Loucy (cell line): ENCODE data around the gene PTPRT.

ENCODE experiments used
- H2AFZ ChIP-seq: fragments of 200-600 bp; sonication (generic); 2 replicates; pipeline ENCODE4 v1.6.0; 2016; ENCODE audit warnings: antibody characterized with exemption, mild to moderate bottlenecking, low read length, moderate library complexity
- H3F3A ChIP-seq: fragments of 200-600 bp; 2 replicates; pipeline ENCODE4 v1.6.0; 2016; ENCODE audit warnings: antibody characterized with exemption, low read depth, mild to moderate bottlenecking
- H3K27me3 ChIP-seq: fragments of 200-600 bp; sonication (generic); 2 replicates; pipeline ENCODE4 v1.6.1; 2014; ENCODE audit warnings: low read length, mild to moderate bottlenecking; ENCODE audit not compliant: insufficient read depth, poor library complexity, severe bottlenecking
- H3K36me3 ChIP-seq: fragments of 200-600 bp; sonication (generic); 2 replicates; pipeline ENCODE4 v1.6.1; 2016; ENCODE audit warnings: low read length; ENCODE audit not compliant: insufficient read depth
- H3K4me1 ChIP-seq: fragments of 200-600 bp; sonication (generic); 2 replicates; pipeline ENCODE4 v1.5.1; 2014; ENCODE audit warnings: low read length, mild to moderate bottlenecking; ENCODE audit not compliant: insufficient read depth, poor library complexity, severe bottlenecking
- H3K4me2 ChIP-seq: fragments of 200-600 bp; sonication (generic); 2 replicates; pipeline ENCODE4 v1.6.0; 2014; ENCODE audit warnings: antibody characterized with exemption, low read length, low read depth, mild to moderate bottlenecking; ENCODE audit not compliant: poor library complexity, severe bottlenecking
- H3K4me3 ChIP-seq: fragments of 200-600 bp; sonication (generic); 2 replicates; pipeline ENCODE4 v1.5.1; 2014; ENCODE audit warnings: low read length, mild to moderate bottlenecking, mixed read lengths; ENCODE audit not compliant: poor library complexity, severe bottlenecking
- H3K79me2 ChIP-seq: fragments of 200-600 bp; sonication (generic); 2 replicates; pipeline ENCODE4 v1.6.1; 2014; ENCODE audit warnings: low read length; ENCODE audit not compliant: insufficient read depth
- H3K9ac ChIP-seq: fragments of 200-600 bp; sonication (generic); 2 replicates; pipeline ENCODE4 v1.6.0; 2014; ENCODE audit warnings: mild to moderate bottlenecking, low read depth, low read length, moderate library complexity; ENCODE audit not compliant: poor library complexity, severe bottlenecking
- H3K9me2 ChIP-seq: fragments of 200-600 bp; sonication (generic); replicated peaks from 2 replicates; pipeline ENCODE4 v1.6.1; 2016; ENCODE audit warnings: low read depth, low read length, mixed read lengths
- H3K9me3 ChIP-seq: fragments of 200-600 bp; sonication (generic); 2 replicates; pipeline ENCODE4 v1.6.1; 2014; ENCODE audit warnings: mild to moderate bottlenecking, antibody characterized with exemption, low read length, low read depth; ENCODE audit not compliant: insufficient read depth
- H4K20me1 ChIP-seq: fragments of 200-600 bp; sonication (generic); 2 replicates; pipeline ENCODE4 v1.6.0; 2014; ENCODE audit warnings: antibody characterized with exemption, low read length, mild to moderate bottlenecking; ENCODE audit not compliant: insufficient read depth, poor library complexity, severe bottlenecking
- CTCF ChIP-seq: fragments of 200-600 bp; sonication (generic); conservative IDR thresholded peaks from 2 replicates; pipeline ENCODE4 v1.5.1; 2014; ENCODE audit warnings: mild to moderate bottlenecking, antibody characterized with exemption, low read length
- EZH2phosphoT487 ChIP-seq: fragments of 200-600 bp; IDR thresholded peaks from 2 replicates; pipeline ENCODE4 v1.6.1; 2018; ENCODE audit warnings: antibody characterized with exemption, mild to moderate bottlenecking, moderate library complexity, borderline replicate concordance

The PTPRT gene

GRCh38 chr20:42134265-42135098, 1055.2 kb downstream of the PTPRT start:
- Histone ChIP-seq H3K9me3 (no peaks in the 10 kb centered on the region), H3K9me2 (no peaks in the 10 kb centered on the region), H3K36me3 (no peaks in the 10 kb centered on the region), H3K9ac (no peak overlapping the region), H3K4me3 (no peak overlapping the region), H3F3A (no peaks in the 10 kb centered on the region), H3K4me1 (no peaks in the 10 kb centered on the region), H2AFZ (no peak overlapping the region), H3K27me3 (no peaks in the 10 kb centered on the region), H3K4me2 (no peak overlapping the region), H4K20me1 (no peaks in the 10 kb centered on the region), H3K79me2 (no peaks in the 10 kb centered on the region)
- TF ChIP-seq CTCF, result no peak
- TF ChIP-seq EZH2phosphoT487, result no peak

- Histone ChIP-seq H4K20me1 (no peaks in the 10 kb centered on the region), H3K4me2 (no peak overlapping the region), H3K4me1 (no peaks in the 10 kb centered on the region), H3K27me3 (no peaks in the 10 kb centered on the region), H3K79me2 (no peaks in the 10 kb centered on the region), H3K4me3 (no peak overlapping the region), H3K36me3 (no peaks in the 10 kb centered on the region), H3K9ac (no peak overlapping the region), H3F3A (no peaks in the 10 kb centered on the region), H3K9me2 (no peaks in the 10 kb centered on the region), H3K9me3 (no peaks in the 10 kb centered on the region), H2AFZ (no peak overlapping the region)
- TF ChIP-seq EZH2phosphoT487, result no peak
- TF ChIP-seq CTCF, result no peak
Observed at GRCh38 chr20:42130810-42131596, 1058.7 kb downstream of the PTPRT start.

GRCh38 chr20:42125426-42125825, 1064.3 kb downstream of the PTPRT start:
- Histone ChIP-seq H3K4me3 (no peak overlapping the region), H3K79me2 (no peaks in the 10 kb centered on the region), H3F3A (no peaks in the 10 kb centered on the region), H3K27me3 (no peaks in the 10 kb centered on the region), H3K9ac (no peak overlapping the region), H3K4me2 (no peak overlapping the region), H3K9me2 (no peaks in the 10 kb centered on the region), H3K36me3 (no peaks in the 10 kb centered on the region), H2AFZ (no peak overlapping the region), H4K20me1 (no peaks in the 10 kb centered on the region), H3K4me1 (no peaks in the 10 kb centered on the region), H3K9me3 (no peaks in the 10 kb centered on the region)
- TF ChIP-seq EZH2phosphoT487 (no peak), CTCF (no peak)
